ELF-1 (cell line): ENCODE measurements around the gene BPI.
"Not testable (repeated sequence)": the region's sequence is repeated elsewhere in the genome, so short reads cannot be mapped to it uniquely, and the experiment has no call there.

Source experiments
- DNase-seq: peaks from one replicate; pipeline ENCODE4 v3.0.0-alpha.2; 2016; ENCODE audit warnings: low read depth, low spot score

BPI gene

GRCh38 chr20:38278131-38278530 is 25.8 kb upstream of the BPI start:
- no peak for DNase-seq

- no peak for DNase-seq
Observed at GRCh38 chr20:38278763-38279162, 25.2 kb upstream of the BPI start.

GRCh38 chr20:38281176-38281915 is 22.6 kb upstream of the BPI start:
- peak; percentile 32 for DNase-seq

GRCh38 chr20:38283236-38283635 is 20.7 kb upstream of the BPI start:
- DNase-seq = no peak

- DNase-seq = not testable (repeated sequence)
Observed at GRCh38 chr20:38284066-38284650, 19.8 kb upstream of the BPI start.

- DNase-seq = no peak
Observed at GRCh38 chr20:38284893-38285444, 19.0 kb upstream of the BPI start.

- DNase-seq = no peak
Observed at GRCh38 chr20:38286586-38287531, 17.1 kb upstream of the BPI start.

- DNase-seq = peak; percentile 93
Observed at GRCh38 chr20:38290829-38291814, 12.8 kb upstream of the BPI start.

GRCh38 chr20:38291966-38292365 is 12.0 kb upstream of the BPI start:
- no peak for DNase-seq

GRCh38 chr20:38293491-38294065 is 10.4 kb upstream of the BPI start:
- DNase-seq = peak; percentile 57

- no peak for DNase-seq
Observed at GRCh38 chr20:38294076-38294591, 9.8 kb upstream of the BPI start.

GRCh38 chr20:38295811-38296210 is 8.1 kb upstream of the BPI start:
- no peak for DNase-seq

- DNase-seq = no peak
Observed at GRCh38 chr20:38296433-38296832, 7.5 kb upstream of the BPI start.

- no peak for DNase-seq
Observed at GRCh38 chr20:38297916-38298674, 5.9 kb upstream of the BPI start.

- DNase-seq = peak; percentile 39
Observed at GRCh38 chr20:38298768-38299288, 5.1 kb upstream of the BPI start.

GRCh38 chr20:38299963-38300362 is 4.0 kb upstream of the BPI start:
- peak; percentile 88 for DNase-seq

- DNase-seq = no peak
Observed at GRCh38 chr20:38300438-38300837, 3.5 kb upstream of the BPI start.

- DNase-seq = no peak
Observed at GRCh38 chr20:38301309-38301708, 2.6 kb upstream of the BPI start.

- peak; percentile 41 for DNase-seq
Observed at GRCh38 chr20:38302786-38303185, 1.2 kb upstream of the BPI start.
